Prostate gland (tissue), 2 donors: ENCODE data around the gene SMURF2. TPM values are rescaled to one million over a fixed set of nuclear protein-coding genes. Genes with fewer than 3 reads are reported as not detected.

Source experiments
- DNase-seq: peaks from one replicate; pipeline ENCODE4 v3.0.0-alpha.2; 2019; ENCODE audit warnings: low spot score
- H3K27ac ChIP-seq, 2 donors: fragments of 200-600 bp; sonication (generic); 2 replicates each; pipeline ENCODE4 v1.5.1; 2017 to 2019
- H3K27me3 ChIP-seq: fragments of 200-600 bp; sonication (generic); replicated peaks from 2 replicates; pipeline ENCODE4 v1.5.1; 2019; ENCODE audit not compliant: insufficient read depth
- H3K36me3 ChIP-seq, 2 donors: fragments of 200-600 bp; sonication (generic); 1 replicate in 1 of 2; 2 replicates in 1 of 2; pipeline versions ENCODE4 v1.5.1 to v1.8.1; 2017 to 2019
- H3K4me1 ChIP-seq: fragments of 200-600 bp; sonication (generic); replicated peaks from 2 replicates; pipeline ENCODE4 v1.5.1; 2019
- H3K4me3 ChIP-seq, 2 donors: fragments of 200-600 bp; sonication (generic); 2 replicates each; pipeline ENCODE4 v1.5.1; 2017 to 2019
- H3K9me3 ChIP-seq: fragments of 200-600 bp; sonication (generic); 2 replicates; pipeline ENCODE4 v1.5.1; 2017
- POLR2A ChIP-seq: fragments of 450-650 bp; IDR thresholded peaks from one replicate; pipeline ENCODE4 v1.6.1; 2016; ENCODE audit warnings: antibody characterized with exemption, mild to moderate bottlenecking
- POLR2AphosphoS5 ChIP-seq: sonication (generic); formaldehyde crosslinking; IDR thresholded peaks from one replicate; pipeline ENCODE4 v1.6.1; 2017; ENCODE audit warnings: antibody characterized with exemption
- WGBS: methylation state at CpG from one replicate; pipeline ENCODE4 v1.1.5; 2018; 5-methylcytosine and 5-hydroxymethylcytosine counted together
- intact Hi-C: fragments of 100-400 bp; cut with DNase I; formaldehyde crosslinking; loops from one replicate; pipeline ENCODE4 v1.14.2; 2022
- total RNA-seq, 2 donors: library from RNA; depleted of rRNA; stranded (reverse); fragments of >200 nt; gene quantifications; one replicate each; pipeline ENCODE4 v1.1.0, GENCODE V29; 2016
- TF ChIP-seq, protein P1 (sequence below), 4 experiments: fragments of 200-600 bp in 2 of 4; fragments of 450-650 bp in 2 of 4; sonication (generic) in 2 of 4; IDR thresholded peaks; 1 replicate in 3 of 4; 2 replicates in 1 of 4; pipeline ENCODE4 v1.5.1; 2016 to 2019; ENCODE audit warnings: antibody characterized with exemption in 4 of 4, mild to moderate bottlenecking in 2 of 4, moderate library complexity in 2 of 4

The SMURF2 gene
- total RNA-seq, 2 donors from 2014 or later, result 21.5 to 29.1 TPM

DNA sequence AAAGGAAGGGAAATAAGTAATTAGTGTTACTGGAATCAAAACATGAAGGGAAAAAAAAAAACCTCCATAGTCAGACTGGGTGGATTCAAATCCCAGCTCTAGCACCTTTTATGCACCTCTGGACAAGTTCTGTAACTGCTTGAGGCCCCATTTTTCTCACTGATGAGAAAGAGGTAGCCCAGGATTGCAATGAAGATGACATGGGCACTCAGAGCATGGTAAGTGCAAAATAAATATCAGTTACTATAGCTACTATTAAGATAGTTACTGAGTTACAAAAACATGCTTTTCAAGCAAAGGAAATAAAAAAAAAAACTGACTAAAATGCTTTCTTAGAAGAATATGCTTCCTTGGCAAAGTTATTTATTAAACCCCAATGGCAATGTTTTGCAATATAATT, 96.5 kb downstream of the SMURF2 start:
- Histone ChIP-seq H3K36me3 (no peaks in the 10 kb centered on the region), H3K4me3 (no peak overlapping the region), H3K27ac (no peak overlapping the region), H3K27me3 (no peaks in the 10 kb centered on the region), H3K4me1 (no peaks in the 10 kb centered on the region), H3K9me3 (no peaks in the 10 kb centered on the region)
- TF ChIP-seq POLR2A, result no peak
- TF ChIP-seq, protein P1, sequence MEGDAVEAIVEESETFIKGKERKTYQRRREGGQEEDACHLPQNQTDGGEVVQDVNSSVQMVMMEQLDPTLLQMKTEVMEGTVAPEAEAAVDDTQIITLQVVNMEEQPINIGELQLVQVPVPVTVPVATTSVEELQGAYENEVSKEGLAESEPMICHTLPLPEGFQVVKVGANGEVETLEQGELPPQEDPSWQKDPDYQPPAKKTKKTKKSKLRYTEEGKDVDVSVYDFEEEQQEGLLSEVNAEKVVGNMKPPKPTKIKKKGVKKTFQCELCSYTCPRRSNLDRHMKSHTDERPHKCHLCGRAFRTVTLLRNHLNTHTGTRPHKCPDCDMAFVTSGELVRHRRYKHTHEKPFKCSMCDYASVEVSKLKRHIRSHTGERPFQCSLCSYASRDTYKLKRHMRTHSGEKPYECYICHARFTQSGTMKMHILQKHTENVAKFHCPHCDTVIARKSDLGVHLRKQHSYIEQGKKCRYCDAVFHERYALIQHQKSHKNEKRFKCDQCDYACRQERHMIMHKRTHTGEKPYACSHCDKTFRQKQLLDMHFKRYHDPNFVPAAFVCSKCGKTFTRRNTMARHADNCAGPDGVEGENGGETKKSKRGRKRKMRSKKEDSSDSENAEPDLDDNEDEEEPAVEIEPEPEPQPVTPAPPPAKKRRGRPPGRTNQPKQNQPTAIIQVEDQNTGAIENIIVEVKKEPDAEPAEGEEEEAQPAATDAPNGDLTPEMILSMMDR (IDR thresholded peaks at IDR 0.05), result no peak
- intact Hi-C loops, result no loop called here
- DNase-seq, result no peak

DNA sequence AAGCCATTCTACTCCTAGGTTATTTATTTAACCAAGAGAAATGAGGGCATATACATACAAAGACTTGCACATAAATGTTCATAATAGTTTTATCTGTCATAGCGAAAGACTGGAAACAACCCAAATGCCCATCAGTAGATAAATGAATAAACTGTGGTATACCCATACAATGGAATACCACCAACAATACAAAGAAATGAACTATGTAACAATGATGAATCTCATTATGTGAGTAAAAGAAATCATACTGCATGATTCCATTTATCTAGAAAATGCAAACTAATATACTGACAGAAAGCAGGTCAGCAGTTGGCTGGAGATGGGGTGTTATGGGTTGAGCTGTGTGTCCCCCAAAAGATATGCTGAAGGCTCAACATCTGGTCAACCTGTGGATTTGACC, 98.0 kb downstream of the SMURF2 start:
- Histone ChIP-seq H3K36me3 (no peaks in the 10 kb centered on the region), H3K4me1 (no peaks in the 10 kb centered on the region), H3K27me3 (no peaks in the 10 kb centered on the region), H3K9me3 (no peaks in the 10 kb centered on the region), H3K27ac (no peak overlapping the region), H3K4me3 (no peak overlapping the region)
- no peak for DNase-seq
- TF ChIP-seq POLR2A (no peak), POLR2AphosphoS5 (no peak)
- TF ChIP-seq, protein P1 (IDR thresholded peaks at IDR 0.05), result no peak
- 94% methylated on average over 1 of the region's 1 CpG for WGBS
- intact Hi-C loops, result no loop called here

DNA sequence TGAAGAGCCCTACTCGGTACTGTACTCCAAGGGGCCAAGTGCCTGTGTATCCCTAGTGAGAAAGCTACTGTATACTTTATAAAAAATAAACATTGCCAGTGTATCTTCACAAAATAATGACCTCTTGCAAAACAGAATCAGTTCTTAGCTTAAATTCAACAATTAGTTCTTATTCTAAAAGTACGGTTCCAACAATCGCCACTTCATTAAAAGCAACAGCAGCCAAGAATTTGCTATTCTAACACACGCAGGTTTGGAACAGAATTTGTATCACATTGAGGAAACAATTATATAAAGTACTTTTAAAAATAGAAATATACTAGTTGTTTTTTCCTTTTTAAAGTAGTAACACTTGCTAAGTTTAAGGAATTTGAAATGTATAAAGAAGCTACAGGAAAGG, 106.8 kb downstream of the SMURF2 start:
- DNase-seq, result no peak
- TF ChIP-seq, protein P1 (IDR thresholded peaks at IDR 0.05), result no peak
- TF ChIP-seq POLR2A (no peak), POLR2AphosphoS5 (no peak)

DNA sequence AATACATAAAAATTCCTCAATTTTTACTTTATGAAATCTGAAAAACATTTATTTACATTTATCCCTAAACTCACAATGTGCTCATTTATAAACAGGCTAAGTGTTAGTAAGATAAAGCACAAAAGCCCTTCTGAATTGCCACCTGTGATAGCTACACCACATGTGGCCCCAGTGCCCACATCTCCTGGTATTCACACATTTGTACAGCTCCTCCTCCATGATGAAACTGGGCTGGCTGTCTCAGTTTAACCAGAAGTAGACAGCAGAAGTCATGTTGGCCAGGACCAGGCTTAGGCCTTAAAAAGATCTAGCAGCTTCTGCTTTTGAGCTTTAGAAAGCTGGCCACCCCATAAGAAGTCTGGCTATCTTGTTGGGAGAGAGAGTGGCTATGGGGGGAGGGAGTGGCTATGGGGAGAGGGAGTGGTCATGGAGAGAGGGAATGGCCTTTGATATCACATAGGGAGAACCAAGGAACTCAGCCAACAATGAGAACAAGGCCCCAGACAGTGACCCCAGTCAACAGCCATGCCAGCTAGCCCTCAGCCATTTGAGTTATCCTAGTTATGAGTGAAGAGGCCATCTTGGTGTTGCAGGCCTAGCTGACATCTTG, 108.0 kb downstream of the SMURF2 start:
- H3K36me3 ChIP-seq, result no peaks in the 10 kb centered on the region
- intact Hi-C loops, result no loop called here

More for the DNA sequence above, 106.8 kb downstream of the SMURF2 start:
- H3K9me3 ChIP-seq, result no peaks in the 10 kb centered on the region
- 93% methylated on average over 4 of the region's 4 CpGs for WGBS
- intact Hi-C loops, result no loop called here
- H3K27ac ChIP-seq, result no peak overlapping the region
- no peaks in the 10 kb centered on the region for H3K4me1 ChIP-seq
- no peaks in the 10 kb centered on the region for H3K27me3 ChIP-seq
- H3K36me3 ChIP-seq, result no peaks in the 10 kb centered on the region
- no peak overlapping the region for H3K4me3 ChIP-seq

DNA sequence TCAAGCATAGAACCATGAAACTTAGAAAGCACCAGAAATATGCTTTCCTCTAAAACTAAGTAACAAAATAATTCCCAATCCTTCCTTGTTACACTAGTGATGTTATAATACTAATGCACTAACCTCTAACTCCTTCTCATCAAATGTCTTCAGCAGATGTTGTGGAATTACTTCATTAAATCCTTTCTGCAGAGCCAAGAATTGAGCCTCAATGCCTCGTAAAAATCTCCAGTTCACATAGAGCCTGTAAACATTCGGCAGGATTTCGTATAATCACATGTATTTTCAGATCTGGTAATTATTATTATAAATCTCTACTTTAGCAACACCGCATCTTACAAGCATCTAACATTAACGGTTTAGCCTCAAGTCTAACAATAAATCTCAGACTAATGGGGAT, 110.6 kb downstream of the SMURF2 start:
- no peaks in the 10 kb centered on the region for H3K4me1 ChIP-seq
- H3K27me3 ChIP-seq, result no peaks in the 10 kb centered on the region
- H3K9me3 ChIP-seq, result no peaks in the 10 kb centered on the region
- H3K4me3 ChIP-seq, result no peak overlapping the region
- no peak overlapping the region for H3K27ac ChIP-seq
- WGBS, result 66% methylated on average over 5 of the region's 5 CpGs
- no peaks in the 10 kb centered on the region for H3K36me3 ChIP-seq
- DNase-seq, result no peak
- intact Hi-C loops, result no loop called here
- TF ChIP-seq POLR2A, result no peak
- TF ChIP-seq, protein P1 (IDR thresholded peaks at IDR 0.05), result no peak
- no peak for TF ChIP-seq POLR2AphosphoS5

More for the DNA sequence above, 108.0 kb downstream of the SMURF2 start:
- no peak for DNase-seq
- Histone ChIP-seq H3K27ac (no peak overlapping the region), H3K27me3 (no peaks in the 10 kb centered on the region), H3K9me3 (no peaks in the 10 kb centered on the region), H3K4me3 (no peak overlapping the region), H3K4me1 (no peaks in the 10 kb centered on the region)
- TF ChIP-seq POLR2AphosphoS5, result no peak
- TF ChIP-seq POLR2A, result no peak
- TF ChIP-seq, protein P1 (IDR thresholded peaks at IDR 0.05), result no peak
